Neural crest cell (in vitro differentiated cells): ENCODE data around the gene IDI1. TPM values are rescaled to one million over a fixed set of nuclear protein-coding genes. Genes with fewer than 3 reads are reported as not detected.

ENCODE experiments used
- DNase-seq: peaks from one replicate; pipeline ENCODE4 v3.0.0; 2021; ENCODE audit warnings: low read depth, mixed read lengths, low spot score
- H3K27ac Mint-ChIP-seq: one replicate; pipeline ENCODE4 v1.8.0; 2021; ENCODE audit warnings: mild to moderate bottlenecking, mixed read lengths; ENCODE audit not compliant: unreplicated experiment
- H3K27me3 Mint-ChIP-seq: 2 replicates; pipeline ENCODE4 v1.8.0; 2021; ENCODE audit warnings: low read depth, mild to moderate bottlenecking, mixed read lengths
- H3K36me3 Mint-ChIP-seq: 2 replicates; pipeline ENCODE4 v1.8.0; 2021; ENCODE audit warnings: low read depth, mild to moderate bottlenecking, mixed read lengths
- H3K4me1 Mint-ChIP-seq: 2 replicates; pipeline ENCODE4 v1.8.0; 2021; ENCODE audit warnings: mixed read lengths
- H3K4me3 Mint-ChIP-seq: one replicate; pipeline ENCODE4 v1.8.0; 2021; ENCODE audit warnings: mild to moderate bottlenecking, mixed read lengths
- H3K9me3 Mint-ChIP-seq: 2 replicates; pipeline ENCODE4 v1.8.0; 2021; ENCODE audit warnings: mixed read lengths
- total RNA-seq: library from RNA; stranded (reverse); gene quantifications from 2 replicates; pipeline ENCODE4 v1.2.1, GENCODE V29; 2021
- TF ChIP-seq, protein P1 (sequence below): fragments of 200-600 bp; sonication (generic); conservative IDR thresholded peaks from 2 replicates; pipeline ENCODE4 v1.5.0; 2021; ENCODE audit warnings: antibody characterized with exemption, mild to moderate bottlenecking

The IDI1 gene
- total RNA-seq, 1 donor from 2014 or later: 110 TPM

DNA sequence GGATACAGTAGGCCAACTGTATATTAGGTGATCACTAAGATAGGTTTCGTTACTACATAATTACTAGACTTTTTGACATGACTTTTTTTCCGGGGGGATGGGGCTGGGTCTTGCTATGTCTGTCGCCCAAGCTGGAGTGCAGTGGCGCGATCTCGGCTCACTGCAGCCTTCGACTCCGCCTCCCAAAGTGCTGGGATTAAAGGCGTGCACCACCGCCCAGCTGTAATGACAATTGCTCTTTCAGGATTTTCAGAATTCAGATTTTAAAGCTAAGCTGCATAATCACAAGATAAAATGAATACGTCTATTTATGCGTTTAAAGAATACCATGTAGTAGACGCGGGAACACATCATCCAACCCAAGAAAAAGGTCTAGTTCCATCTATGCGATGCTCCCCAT lies 982 bp downstream of the IDI1 start:
- peak overlapping the region; percentile 99 for H3K4me3 Mint-ChIP-seq
- H3K27ac Mint-ChIP-seq: peak overlapping the region; percentile 98
- DNase-seq: no peak
- no peaks in the 10 kb centered on the region for H3K9me3 Mint-ChIP-seq
- H3K27me3 Mint-ChIP-seq: peaks cover 2% of the 10 kb centered on the region
- peaks cover 67% of the 10 kb centered on the region for H3K4me1 Mint-ChIP-seq
- H3K36me3 Mint-ChIP-seq: peaks cover 23% of the 10 kb centered on the region
- TF ChIP-seq, protein P1, sequence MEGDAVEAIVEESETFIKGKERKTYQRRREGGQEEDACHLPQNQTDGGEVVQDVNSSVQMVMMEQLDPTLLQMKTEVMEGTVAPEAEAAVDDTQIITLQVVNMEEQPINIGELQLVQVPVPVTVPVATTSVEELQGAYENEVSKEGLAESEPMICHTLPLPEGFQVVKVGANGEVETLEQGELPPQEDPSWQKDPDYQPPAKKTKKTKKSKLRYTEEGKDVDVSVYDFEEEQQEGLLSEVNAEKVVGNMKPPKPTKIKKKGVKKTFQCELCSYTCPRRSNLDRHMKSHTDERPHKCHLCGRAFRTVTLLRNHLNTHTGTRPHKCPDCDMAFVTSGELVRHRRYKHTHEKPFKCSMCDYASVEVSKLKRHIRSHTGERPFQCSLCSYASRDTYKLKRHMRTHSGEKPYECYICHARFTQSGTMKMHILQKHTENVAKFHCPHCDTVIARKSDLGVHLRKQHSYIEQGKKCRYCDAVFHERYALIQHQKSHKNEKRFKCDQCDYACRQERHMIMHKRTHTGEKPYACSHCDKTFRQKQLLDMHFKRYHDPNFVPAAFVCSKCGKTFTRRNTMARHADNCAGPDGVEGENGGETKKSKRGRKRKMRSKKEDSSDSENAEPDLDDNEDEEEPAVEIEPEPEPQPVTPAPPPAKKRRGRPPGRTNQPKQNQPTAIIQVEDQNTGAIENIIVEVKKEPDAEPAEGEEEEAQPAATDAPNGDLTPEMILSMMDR: no peak

DNA sequence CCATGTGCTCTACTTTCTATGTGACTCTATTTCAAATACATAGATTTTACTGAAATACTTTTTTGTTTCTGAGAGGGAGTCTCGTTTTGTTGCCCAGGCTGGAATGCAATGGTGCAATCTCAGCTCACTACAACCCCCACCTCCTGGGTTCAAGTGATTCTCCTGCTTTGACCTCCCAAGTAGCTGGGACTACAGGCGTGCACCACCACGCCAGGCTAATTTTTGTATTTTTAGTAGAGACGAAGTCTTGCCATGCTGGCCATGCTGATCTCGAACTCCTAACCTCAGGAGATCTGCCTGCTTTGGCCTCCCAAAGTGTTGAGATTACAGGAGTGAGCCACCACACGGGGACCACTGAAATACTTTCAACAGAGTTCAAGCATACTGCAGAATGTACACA lies 3.5 kb downstream of the IDI1 start:
- no peak for DNase-seq
- Mint-ChIP-seq H3K4me3 (peak overlapping the region; percentile 85), H3K27ac (no peak overlapping the region), H3K27me3 (peaks cover 2% of the 10 kb centered on the region), H3K9me3 (no peaks in the 10 kb centered on the region), H3K4me1 (peaks cover 57% of the 10 kb centered on the region), H3K36me3 (peaks cover 20% of the 10 kb centered on the region)
- TF ChIP-seq, protein P1: no peak

DNA sequence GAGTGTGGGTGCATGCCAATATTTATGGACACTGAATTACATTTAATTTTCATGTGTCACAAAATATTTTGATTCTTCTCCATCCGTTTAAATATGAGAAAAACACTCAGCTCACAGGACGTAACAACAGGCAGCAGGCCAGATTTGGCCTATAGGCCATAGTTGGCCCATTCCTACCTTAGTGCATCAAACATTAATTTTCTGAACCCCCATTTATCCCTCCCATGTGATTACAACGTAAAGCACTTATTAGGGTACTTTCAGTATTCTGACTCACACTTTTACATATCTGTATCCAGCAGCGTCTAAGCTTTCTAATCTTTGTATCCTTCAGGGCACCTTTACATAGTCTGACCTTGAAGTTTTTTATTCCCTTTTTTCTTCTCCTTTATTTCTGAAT lies 4.0 kb downstream of the IDI1 start:
- Mint-ChIP-seq H3K4me1 (peaks cover 57% of the 10 kb centered on the region), H3K4me3 (peak overlapping the region; percentile 85), H3K27me3 (peaks cover 2% of the 10 kb centered on the region), H3K27ac (peak overlapping the region; percentile 22), H3K36me3 (peaks cover 23% of the 10 kb centered on the region), H3K9me3 (no peaks in the 10 kb centered on the region)
- DNase-seq: no peak
- TF ChIP-seq, protein P1: no peak

DNA sequence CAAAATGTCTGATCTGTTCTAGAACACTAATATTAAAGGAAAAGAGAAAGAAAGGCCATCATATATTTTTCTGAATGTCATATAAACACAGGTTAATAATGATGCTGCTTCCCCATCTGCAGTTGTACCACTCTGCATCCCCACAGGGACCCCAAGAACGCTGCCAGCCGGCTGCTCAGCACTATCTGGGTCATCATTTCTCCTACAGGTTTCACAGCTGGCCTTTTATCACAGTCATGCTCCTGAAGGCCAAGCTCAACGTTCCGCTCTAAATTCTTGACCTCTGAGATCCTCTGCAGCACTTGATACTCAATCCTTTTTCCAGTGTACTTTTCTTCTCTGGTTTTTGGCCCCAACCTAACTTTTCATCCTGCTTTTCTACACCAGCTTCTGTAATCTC lies 4.8 kb downstream of the IDI1 start:
- no peak overlapping the region for H3K27ac Mint-ChIP-seq
- H3K4me3 Mint-ChIP-seq: peak overlapping the region; percentile 85
- TF ChIP-seq, protein P1: no peak
- peaks cover 2% of the 10 kb centered on the region for H3K27me3 Mint-ChIP-seq
- H3K9me3 Mint-ChIP-seq: no peaks in the 10 kb centered on the region
- DNase-seq: no peak
- peaks cover 55% of the 10 kb centered on the region for H3K4me1 Mint-ChIP-seq
- H3K36me3 Mint-ChIP-seq: peaks cover 23% of the 10 kb centered on the region

DNA sequence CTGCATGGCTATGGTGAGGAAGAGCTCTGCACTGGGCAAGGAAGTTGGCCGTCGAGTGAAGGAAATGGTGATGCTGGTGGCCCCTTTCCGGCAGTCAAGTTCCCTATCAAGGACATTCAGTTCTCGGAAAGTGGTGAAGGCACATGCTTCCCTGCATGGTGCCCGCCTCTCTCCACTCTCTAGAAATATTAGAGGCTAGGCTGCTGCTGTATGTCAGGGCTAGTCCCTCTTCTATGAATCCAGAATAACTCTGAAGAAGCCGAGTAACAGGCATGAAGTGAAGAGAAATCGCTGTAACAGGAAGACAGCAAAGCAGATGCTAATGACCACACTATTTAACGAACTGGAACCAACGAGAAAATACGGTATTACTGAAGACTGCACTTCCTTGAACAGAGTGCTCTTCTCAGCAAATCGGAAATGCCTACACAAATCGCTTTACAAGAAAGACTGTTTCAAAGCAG lies 5.4 kb downstream of the IDI1 start:
- Mint-ChIP-seq H3K36me3 (peaks cover 23% of the 10 kb centered on the region), H3K27ac (no peak overlapping the region), H3K9me3 (no peaks in the 10 kb centered on the region), H3K27me3 (no peaks in the 10 kb centered on the region), H3K4me1 (peaks cover 55% of the 10 kb centered on the region), H3K4me3 (peak overlapping the region; percentile 74)
- no peak for DNase-seq
- TF ChIP-seq, protein P1: no peak
